Fibroblast of upper back skin (primary cell): Measurements from ENCODE around the gene FXYD3.

Experiments used
- DNase-seq: peaks from one replicate; pipeline ENCODE4 v3.0.0-alpha.2; 2013

FXYD3 gene

DNA sequence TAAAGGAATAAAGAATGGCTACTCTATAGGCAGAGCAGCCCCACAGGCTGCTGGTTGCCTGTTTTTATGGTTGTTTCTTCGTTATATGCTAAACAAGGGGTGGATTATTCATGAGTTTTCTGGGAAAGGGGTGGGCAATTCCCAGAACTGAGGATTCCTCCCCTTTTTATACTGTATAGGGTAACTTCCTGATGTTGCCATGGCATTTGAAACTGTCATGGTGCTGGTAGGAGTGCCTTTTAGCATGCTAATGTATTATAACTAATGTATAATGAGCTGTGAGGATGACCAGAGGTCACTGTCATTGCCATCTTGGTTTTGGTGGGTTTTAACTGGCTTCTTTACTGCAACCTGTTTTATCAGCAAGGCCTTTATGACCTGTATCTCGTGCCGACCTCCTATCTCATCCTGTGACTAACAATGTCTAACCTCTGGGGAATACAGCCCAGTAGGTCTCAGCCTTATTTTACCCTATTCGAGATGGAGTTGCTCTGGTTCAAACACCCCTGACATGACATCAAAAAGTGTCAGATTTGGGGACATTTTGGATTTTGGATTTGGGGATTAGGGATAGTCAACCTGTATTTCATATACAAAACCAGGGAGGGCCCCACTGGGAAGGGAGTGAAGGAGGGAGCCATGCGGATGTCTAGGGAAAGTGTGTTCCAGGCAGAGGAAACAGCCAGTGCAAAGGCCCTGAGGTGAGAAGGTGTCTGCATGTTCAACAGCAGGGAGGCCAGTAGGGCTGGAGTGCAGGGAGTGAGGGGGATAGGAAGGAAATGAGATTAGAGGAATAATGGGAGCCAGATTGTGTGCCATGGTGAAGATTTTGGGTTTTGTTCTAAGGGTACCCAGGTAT is 49.8 kb downstream of the FXYD3 start:
- DNase-seq, result no peak

DNA sequence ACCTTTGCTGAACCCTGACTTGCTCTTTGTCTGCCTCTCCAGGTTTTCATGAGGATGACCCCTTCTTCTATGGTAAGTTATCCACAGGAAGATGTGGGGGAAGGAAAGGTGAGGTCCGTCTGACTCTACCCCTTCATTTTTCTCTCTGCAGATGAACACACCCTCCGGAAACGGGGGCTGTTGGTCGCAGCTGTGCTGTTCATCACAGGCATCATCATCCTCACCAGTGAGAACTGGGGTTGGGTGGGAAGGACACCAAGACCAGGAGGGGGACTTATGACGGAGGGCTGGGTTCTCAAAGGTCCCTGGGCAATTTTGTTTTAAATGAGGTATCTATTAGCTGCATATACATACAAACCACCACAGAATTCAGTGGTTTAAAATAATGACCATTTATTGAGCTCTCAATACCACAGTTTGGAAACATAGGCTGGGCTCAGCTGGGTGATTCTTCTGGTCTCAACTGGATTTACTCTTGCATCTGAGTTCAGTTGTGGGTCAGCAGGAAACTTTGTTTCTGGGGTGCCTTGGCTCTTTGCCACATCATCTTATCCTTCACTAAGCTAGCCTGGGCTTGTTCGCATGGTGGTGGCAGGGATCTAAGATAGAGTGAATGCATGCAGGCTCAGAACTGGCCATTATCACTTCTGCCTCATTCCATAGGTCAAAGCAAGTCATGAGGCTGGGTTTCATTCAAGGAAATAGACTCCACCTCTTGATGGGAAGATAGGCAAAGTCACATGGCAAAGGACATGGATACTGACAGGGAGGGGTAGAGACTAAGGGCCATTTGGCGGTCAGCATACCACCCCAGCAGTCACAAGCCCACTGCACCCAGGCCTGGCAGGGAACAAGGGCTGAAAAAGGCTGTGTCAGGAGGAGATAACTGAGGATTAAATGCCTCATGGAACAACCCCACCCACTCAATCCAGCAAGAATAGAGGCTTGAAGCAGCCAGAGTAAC is 50.8 kb downstream of the FXYD3 start:
- DNase-seq, result no peak

DNA sequence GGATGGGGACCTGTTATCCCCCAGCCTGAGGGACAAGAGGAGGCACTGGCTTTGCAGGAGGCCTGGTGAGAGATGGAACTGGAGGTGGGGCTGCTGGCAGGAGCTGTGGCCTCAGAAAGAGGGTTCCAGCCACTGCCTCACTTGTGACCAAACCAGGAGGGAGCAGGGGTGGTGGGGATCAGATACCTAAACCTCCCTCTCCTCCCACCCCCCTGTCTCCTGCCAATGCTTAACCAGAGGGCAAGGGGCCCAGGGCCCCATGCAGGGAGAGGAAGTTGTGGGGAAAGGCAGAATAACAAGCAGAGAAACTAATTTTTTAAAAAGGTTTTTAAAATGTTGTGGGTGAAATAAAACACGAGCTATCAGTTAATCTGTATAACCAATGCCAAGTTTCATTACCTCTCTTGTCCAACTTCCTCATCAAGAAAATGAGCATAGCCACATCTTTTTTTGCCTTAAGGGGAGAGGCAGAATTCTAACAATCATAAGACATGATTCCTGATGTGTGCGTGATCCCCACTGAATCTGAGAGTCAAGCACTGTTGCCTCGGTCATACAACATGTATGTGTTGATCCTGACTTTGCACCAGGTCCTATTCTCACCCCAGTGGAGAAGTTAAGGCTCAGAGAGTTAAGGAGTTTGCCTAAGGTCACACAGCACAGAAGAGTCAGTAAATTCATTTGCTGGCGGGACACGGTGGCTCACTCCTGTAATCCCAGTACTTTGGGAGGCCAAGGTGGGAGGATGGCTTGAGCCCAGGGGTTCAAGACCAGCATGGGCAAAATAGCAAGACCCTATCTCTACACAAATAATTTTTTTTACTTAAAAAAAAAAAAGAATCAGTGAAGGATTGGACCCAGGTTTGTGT is 51.9 kb downstream of the FXYD3 start:
- no peak for DNase-seq

GRCh38 chr19:35168196-35168595 is 52.6 kb downstream of the FXYD3 start:
- no peak for DNase-seq

- no peak for DNase-seq
Observed at GRCh38 chr19:35169221-35169995, 53.8 kb downstream of the FXYD3 start.

DNA sequence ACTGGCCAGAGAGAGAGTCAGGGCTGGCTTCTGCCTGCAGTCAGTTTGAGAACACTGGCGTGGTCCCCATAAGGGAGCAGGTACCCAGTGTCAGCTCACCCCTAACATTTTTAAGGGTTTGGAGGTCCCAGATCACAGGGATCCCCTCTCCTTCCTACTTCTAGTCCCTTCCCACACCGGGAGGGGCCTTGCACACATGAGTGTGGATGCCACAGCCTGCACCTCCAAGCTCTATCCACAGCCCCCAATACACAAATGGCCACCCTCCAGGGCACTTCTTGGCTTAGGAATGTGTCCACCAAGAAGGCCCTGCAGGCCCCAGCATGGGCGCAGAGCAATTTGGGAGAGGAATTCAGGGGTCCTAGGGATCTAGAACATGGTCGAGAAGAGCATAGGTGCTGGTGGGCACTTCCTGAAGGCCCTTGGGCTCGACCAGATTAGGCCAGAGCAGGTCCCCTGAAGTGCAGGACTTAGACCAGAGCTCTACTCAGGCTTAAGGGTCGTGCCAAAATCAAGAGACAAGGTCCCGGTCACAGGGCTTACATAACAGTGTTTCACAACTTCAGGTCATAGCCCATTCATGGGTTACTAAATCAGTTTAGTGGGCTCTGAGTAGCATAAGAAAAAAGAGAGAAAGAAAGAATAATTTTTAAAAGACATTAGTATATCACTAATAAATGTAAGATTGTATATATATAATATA is 54.9 kb downstream of the FXYD3 start:
- DNase-seq, result no peak

- DNase-seq, result no peak
Observed at GRCh38 chr19:35171730-35172129, 56.1 kb downstream of the FXYD3 start.
